ENCODE results near the gene MGRN1. TPM values are rescaled to one million over a fixed set of nuclear protein-coding genes. Genes with fewer than 3 reads are reported as not detected.
"Not testable (repeated sequence)": the region's sequence is repeated elsewhere in the genome, so short reads cannot be mapped to it uniquely, and the experiment has no call there.

The MGRN1 gene
- total and polyA plus RNA-seq, 4 donors, result 29.5 to 113 (median 68.9) TPM

DNA sequence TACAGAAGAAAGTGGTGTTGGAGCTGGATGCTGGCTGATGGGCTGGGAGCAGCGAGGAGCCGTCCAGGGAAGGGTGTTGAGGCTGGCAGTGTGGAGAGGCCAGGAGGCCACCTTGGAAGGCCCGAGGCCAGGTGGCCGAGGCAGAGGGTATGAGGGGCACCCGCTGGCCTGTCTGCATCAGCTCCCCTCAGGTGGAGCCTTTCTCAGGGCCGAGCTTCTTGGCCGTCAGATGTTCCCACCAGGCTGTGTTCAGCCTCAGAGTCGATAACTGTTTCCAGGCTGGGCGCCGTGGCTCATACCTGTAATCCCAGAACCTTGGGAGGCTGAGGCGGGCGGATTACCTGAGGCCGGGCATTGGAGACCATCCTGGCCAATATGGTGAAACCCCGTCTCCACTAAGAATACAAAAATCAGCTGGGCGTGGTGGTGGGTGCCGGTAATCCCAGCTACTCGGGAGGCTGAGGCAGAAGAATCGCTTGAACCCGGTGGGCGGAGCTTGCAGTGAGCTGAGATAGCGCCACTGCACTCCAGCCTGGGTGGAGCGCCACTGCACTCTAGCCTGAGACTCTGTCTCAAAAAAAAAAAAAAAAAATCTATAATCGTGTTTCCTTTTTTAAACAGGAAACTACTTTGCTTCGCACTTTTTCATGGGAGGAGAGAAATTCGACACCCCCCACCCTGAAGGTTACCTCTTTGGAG, 25.3 kb downstream of the MGRN1 start:
- H3K4me3 ChIP-seq (ENCODE audit: low read depth, low read length), result no peak overlapping the region
- no peaks in the 10 kb centered on the region for H3K27me3 ChIP-seq (ENCODE audit: control insufficient read depth, insufficient read depth, low read length)
- H3K9me3 ChIP-seq (ENCODE audit: control insufficient read depth, insufficient read depth, low read length), result no peaks in the 10 kb centered on the region
- peaks cover 93% of the 10 kb centered on the region for H3K36me3 ChIP-seq (ENCODE audit: control insufficient read depth, insufficient read depth, low read length)
- no peaks in the 10 kb centered on the region for H3K4me1 ChIP-seq (ENCODE audit: control insufficient read depth, insufficient read depth, low read length)
- no peak for DNase-seq (ENCODE audit: low read depth in 4 of 6, low spot score in 6 of 6)
- no peak overlapping the region for H3K27ac ChIP-seq (ENCODE audit: low read depth, low read length)
- WGBS (ENCODE audit: insufficient coverage), result 97% methylated on average over 22 of the region's 25 CpGs

DNA sequence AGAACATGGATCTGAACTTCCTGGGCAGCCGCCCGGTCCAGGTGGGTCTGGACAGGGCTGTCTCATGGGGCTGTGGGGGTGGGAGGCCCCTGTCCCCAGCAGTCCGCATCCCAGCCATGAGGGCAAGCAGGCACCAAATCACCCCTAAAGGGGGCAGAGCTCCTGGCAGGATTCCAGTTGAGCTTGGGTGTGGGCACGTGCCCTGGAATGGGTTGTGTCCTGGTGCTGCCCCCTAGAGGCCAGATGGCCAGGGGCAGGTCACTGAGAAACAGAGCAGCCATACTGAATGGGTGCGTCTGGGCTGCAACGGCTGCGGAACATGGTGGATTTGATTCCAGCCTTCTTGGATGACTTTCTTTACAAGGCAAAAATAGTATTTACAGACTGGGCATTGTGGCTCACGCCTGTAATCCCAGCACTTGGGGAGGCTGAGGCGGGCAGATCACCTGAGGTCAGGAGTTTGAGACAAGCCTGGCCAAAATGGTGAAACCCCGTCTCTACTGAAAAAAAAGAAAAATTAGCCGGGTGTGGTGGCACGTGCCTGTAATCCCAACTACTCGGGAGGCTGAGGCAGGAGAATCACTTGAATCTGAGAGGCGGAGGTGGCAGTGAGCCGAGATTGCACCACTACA, 25.9 kb downstream of the MGRN1 start:
- H3K27ac ChIP-seq (ENCODE audit: low read depth, low read length); H3K4me1 ChIP-seq (ENCODE audit: control insufficient read depth, insufficient read depth, low read length); H3K9me3 ChIP-seq (ENCODE audit: control insufficient read depth, insufficient read depth, low read length); H3K4me3 ChIP-seq (ENCODE audit: low read depth, low read length); H3K27me3 ChIP-seq (ENCODE audit: control insufficient read depth, insufficient read depth, low read length): not testable (repeated sequence)
- WGBS (ENCODE audit: insufficient coverage), result 83% methylated on average over 11 of the region's 15 CpGs
- peak in 1 of 6 donors; percentile 27 for DNase-seq (ENCODE audit: low read depth in 4 of 6, low spot score in 6 of 6)
- H3K36me3 ChIP-seq (ENCODE audit: control insufficient read depth, insufficient read depth, low read length), result peaks cover 94% of the 10 kb centered on the region

DNA sequence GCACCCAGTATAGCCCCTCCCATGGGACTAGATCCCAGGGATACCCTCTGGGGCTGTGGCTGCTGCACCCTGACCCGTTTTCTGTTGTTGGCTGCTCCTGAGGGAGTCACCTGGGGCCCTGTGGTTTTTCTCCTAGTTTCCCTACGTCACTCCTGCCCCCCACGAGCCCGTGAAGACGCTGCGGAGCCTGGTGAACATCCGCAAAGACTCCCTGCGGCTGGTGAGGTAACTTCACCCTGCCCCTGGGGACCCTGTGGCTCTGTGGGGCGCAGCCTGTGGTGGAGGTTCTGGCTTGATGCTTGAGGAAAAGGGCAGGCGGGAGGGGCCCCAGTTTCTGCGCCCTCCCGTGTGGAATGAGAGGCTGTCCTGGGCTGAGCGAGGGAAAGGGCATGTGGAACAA, 27.2 kb downstream of the MGRN1 start:
- H3K36me3 ChIP-seq (ENCODE audit: control insufficient read depth, insufficient read depth, low read length), result peaks cover 92% of the 10 kb centered on the region
- no peak overlapping the region for H3K27ac ChIP-seq (ENCODE audit: low read depth, low read length)
- 95% methylated on average over 13 of the region's 13 CpGs for WGBS (ENCODE audit: insufficient coverage)

DNA sequence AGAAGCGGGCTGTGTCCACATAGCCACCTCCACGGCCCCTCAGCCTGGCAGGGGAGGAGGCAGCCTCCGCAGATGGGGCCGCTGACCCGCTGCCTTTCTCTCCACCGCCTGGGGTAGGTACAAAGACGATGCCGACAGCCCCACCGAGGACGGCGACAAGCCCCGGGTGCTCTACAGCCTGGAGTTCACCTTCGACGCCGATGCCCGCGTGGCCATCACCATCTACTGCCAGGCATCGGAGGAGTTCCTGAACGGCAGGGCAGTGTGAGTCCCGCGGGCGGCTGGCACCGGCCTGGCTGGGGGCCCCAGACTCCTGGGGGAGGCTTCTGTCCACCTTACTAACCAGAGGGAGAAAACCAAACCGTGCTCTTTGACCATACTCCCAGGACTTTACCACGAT, 27.9 kb downstream of the MGRN1 start:
- H3K36me3 ChIP-seq (ENCODE audit: control insufficient read depth, insufficient read depth, low read length), result peaks cover 95% of the 10 kb centered on the region

More for the DNA sequence above, 27.2 kb downstream of the MGRN1 start:
- DNase-seq (ENCODE audit: low read depth in 4 of 6, low spot score in 6 of 6), result no peak
- Histone ChIP-seq H3K4me3 (ENCODE audit: low read depth, low read length) (no peak overlapping the region), H3K4me1 (ENCODE audit: control insufficient read depth, insufficient read depth, low read length) (no peaks in the 10 kb centered on the region), H3K27me3 (ENCODE audit: control insufficient read depth, insufficient read depth, low read length) (no peaks in the 10 kb centered on the region), H3K9me3 (ENCODE audit: control insufficient read depth, insufficient read depth, low read length) (no peaks in the 10 kb centered on the region)

DNA sequence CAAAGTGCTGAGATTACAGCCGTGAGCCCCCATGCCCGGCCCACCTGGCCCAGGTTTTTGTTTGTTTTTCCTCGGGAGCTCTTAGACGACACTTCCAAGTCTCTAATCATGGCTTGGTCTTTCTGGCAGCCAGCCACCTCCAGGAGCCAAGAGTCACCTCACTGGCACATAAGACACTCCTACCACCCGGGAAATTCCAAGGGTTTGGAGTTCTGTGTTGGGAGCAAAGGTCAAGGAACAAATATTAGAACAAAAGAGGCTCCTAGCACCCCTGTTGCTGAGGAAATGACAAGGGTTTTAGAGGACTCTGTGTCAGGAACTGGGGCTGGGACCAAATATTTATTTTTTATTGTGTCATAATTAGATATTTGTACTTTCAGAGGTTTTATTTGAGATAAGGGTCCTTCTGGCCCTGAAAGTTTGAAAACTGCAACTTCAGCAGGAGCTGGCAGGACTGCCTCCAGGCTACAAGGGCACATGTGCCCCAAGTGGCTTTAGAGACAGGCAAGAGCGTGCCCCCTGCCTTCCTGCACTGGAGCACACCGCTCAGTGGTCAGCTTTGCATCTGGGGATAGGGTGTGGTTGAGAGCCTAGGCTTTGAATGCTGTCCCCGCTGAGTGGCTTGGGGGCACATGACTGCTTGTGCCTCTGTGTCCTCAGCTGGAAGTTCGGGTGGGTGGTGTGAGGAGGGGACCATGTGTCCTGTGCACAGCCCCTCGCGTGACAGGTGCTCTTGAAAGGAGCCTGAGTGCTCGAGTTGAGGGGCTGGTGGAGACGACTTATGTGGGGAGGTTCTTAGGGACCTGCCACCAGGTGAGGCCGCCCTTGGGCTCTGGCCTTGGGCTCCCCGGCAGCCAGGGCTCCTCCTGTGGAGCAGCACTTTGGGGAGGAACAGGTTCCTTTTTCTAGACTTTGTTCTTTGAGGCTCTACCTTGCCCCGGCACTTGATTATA, 29.7 kb downstream of the MGRN1 start:
- H3K4me1 ChIP-seq (ENCODE audit: control insufficient read depth, insufficient read depth, low read length), result peaks cover 2% of the 10 kb centered on the region
- WGBS (ENCODE audit: insufficient coverage), result 93% methylated on average over 12 of the region's 16 CpGs
- H3K27me3 ChIP-seq (ENCODE audit: control insufficient read depth, insufficient read depth, low read length), result no peaks in the 10 kb centered on the region
- no peak for DNase-seq (ENCODE audit: low read depth in 4 of 6, low spot score in 6 of 6)
- H3K9me3 ChIP-seq (ENCODE audit: control insufficient read depth, insufficient read depth, low read length), result no peaks in the 10 kb centered on the region
- H3K36me3 ChIP-seq (ENCODE audit: control insufficient read depth, insufficient read depth, low read length), result peaks cover 96% of the 10 kb centered on the region
- no peak overlapping the region for H3K27ac ChIP-seq (ENCODE audit: low read depth, low read length)
- H3K4me3 ChIP-seq (ENCODE audit: low read depth, low read length), result no peak overlapping the region

More for the DNA sequence above, 27.9 kb downstream of the MGRN1 start:
- Histone ChIP-seq H3K4me3 (ENCODE audit: low read depth, low read length) (no peak overlapping the region), H3K4me1 (ENCODE audit: control insufficient read depth, insufficient read depth, low read length) (no peaks in the 10 kb centered on the region), H3K9me3 (ENCODE audit: control insufficient read depth, insufficient read depth, low read length) (no peaks in the 10 kb centered on the region), H3K27ac (ENCODE audit: low read depth, low read length) (no peak overlapping the region), H3K27me3 (ENCODE audit: control insufficient read depth, insufficient read depth, low read length) (no peaks in the 10 kb centered on the region)
- no peak for DNase-seq (ENCODE audit: low read depth in 4 of 6, low spot score in 6 of 6)
- WGBS (ENCODE audit: insufficient coverage), result 93% methylated on average over 25 of the region's 25 CpGs

DNA sequence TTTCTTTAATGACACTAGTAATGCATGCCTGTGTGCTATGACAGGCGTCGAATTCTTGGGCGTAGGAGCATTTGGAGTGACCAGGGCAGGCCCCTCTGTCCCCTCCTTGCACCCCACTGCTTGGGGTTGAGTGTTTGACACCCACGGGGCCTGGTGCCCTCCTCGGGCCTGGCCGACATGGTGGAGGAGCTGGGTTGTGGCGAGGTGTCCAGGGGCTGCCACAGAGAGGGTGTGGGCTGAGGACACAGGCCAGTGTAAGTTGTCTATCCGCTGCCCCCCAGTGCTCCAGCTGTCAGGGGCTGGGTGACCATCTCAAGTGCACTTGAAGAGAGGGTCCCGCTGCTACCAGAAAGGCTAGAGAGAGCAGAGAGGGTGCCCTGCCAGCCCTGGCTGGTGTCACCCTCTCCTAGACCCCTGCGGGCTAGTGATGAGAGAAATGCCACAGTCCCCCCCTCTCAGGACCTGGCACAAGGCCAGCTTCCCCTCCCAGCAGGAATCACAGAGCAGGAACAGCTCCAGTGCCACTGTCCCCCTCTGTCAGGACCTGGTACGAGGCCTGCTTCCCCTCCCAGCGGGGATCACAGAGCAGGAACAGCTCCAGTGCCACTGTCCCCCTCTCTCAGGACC, 30.5 kb downstream of the MGRN1 start:
- Histone ChIP-seq H3K27ac (ENCODE audit: low read depth, low read length) (no peak overlapping the region), H3K36me3 (ENCODE audit: control insufficient read depth, insufficient read depth, low read length) (peaks cover 96% of the 10 kb centered on the region), H3K27me3 (ENCODE audit: control insufficient read depth, insufficient read depth, low read length) (no peaks in the 10 kb centered on the region), H3K9me3 (ENCODE audit: control insufficient read depth, insufficient read depth, low read length) (no peaks in the 10 kb centered on the region), H3K4me3 (ENCODE audit: low read depth, low read length) (no peak overlapping the region), H3K4me1 (ENCODE audit: control insufficient read depth, insufficient read depth, low read length) (peaks cover 10% of the 10 kb centered on the region)
- WGBS (ENCODE audit: insufficient coverage), result 89% methylated on average over 11 of the region's 12 CpGs
- no peak for DNase-seq (ENCODE audit: low read depth in 4 of 6, low spot score in 6 of 6)

DNA sequence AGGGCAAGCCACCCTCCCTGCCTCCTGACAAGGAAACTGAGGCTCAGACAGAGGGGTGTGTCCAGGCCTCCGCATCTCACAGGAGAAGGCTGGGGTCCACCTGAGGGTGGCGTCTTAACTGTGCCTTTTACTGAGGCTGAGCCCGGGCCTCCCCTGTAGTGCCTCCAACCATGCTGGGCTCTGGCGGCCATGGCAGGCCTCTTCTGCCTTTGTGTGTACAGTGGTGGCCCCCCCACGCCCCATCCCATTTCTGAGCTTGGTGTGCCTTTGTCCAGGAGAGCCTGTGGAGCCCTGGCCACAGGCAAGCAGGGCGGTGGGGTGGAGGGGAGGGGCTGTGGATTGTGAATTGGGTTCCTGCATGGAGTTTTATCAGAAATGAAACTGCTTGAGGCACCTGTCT, 31.2 kb downstream of the MGRN1 start:
- Histone ChIP-seq H3K4me1 (ENCODE audit: control insufficient read depth, insufficient read depth, low read length) (peaks cover 18% of the 10 kb centered on the region), H3K36me3 (ENCODE audit: control insufficient read depth, insufficient read depth, low read length) (peaks cover 96% of the 10 kb centered on the region), H3K9me3 (ENCODE audit: control insufficient read depth, insufficient read depth, low read length) (no peaks in the 10 kb centered on the region), H3K27me3 (ENCODE audit: control insufficient read depth, insufficient read depth, low read length) (no peaks in the 10 kb centered on the region), H3K27ac (ENCODE audit: low read depth, low read length) (no peak overlapping the region), H3K4me3 (ENCODE audit: low read depth, low read length) (no peak overlapping the region)
- DNase-seq (ENCODE audit: low read depth in 4 of 6, low spot score in 6 of 6), result no peak
- 96% methylated on average over 6 of the region's 6 CpGs for WGBS (ENCODE audit: insufficient coverage)

DNA sequence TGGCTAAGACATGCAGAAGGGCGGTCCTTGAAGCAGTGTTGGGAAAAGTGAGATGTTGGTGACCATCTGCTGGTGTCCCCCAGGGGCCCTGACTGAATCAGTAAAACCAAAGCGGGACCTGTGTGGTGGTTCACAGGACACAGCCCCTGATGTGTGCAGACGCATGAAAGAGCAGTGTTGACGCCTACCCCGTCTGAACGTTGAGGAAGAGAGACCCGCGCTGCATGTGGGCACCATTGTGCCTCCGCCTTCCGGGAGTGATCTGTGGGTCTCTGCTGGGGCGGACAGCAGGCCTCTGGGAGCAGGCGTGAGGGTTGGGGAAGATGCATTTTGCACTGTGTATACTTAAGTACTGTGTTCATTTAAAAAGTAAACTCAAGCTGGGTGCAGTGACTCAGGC, 31.6 kb downstream of the MGRN1 start:
- H3K36me3 ChIP-seq (ENCODE audit: control insufficient read depth, insufficient read depth, low read length), result peaks cover 96% of the 10 kb centered on the region
- WGBS (ENCODE audit: insufficient coverage), result 93% methylated on average over 12 of the region's 12 CpGs
- H3K4me3 ChIP-seq (ENCODE audit: low read depth, low read length), result no peak overlapping the region
- no peak for DNase-seq (ENCODE audit: low read depth in 4 of 6, low spot score in 6 of 6)
- H3K4me1 ChIP-seq (ENCODE audit: control insufficient read depth, insufficient read depth, low read length), result peaks cover 22% of the 10 kb centered on the region
- H3K27ac ChIP-seq (ENCODE audit: low read depth, low read length), result no peak overlapping the region
- no peaks in the 10 kb centered on the region for H3K9me3 ChIP-seq (ENCODE audit: control insufficient read depth, insufficient read depth, low read length)
- no peaks in the 10 kb centered on the region for H3K27me3 ChIP-seq (ENCODE audit: control insufficient read depth, insufficient read depth, low read length)
